ENCODE results near the gene TLR4. TPM values are rescaled to one million over a fixed set of nuclear protein-coding genes. Genes with fewer than 3 reads are reported as not detected.

Gene TLR4
- polyA plus RNA-seq, 1 donor from 2014 or later: 2.2 TPM

DNA sequence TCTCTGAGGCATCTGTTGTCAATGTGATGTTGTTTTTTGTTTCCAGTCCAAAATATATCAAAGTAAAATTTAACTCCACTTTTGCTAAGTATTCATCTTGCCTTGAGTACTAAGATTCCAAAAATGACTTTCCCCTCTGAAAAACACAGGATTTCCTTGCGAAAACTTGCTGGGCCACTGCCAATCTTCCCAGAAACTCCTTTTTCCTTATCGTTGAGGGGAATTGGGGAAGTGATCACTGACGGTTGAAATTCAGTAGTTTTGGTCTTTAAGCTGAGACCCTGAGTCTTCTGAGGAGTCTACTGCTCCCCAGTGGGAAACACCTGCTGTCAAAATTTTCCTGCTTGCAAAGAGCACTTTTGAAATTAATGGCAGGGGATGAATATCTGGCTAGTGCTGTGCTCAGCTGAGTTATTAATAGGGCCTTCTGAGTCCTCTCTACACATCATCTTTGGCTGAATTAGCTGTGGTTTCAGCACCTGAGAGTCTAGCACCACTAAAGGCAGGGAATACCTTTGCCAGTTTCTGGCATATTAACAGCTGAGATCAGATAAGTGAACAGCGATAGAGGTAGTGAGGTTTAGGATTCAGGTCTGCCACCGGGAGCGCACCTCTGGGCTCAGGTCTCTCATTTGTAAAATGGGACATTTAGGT is 18.0 kb downstream of the TLR4 start:
- peaks cover 12% of the 10 kb centered on the region for H3K27me3 Mint-ChIP-seq
- H3K9me3 Mint-ChIP-seq: no peaks in the 10 kb centered on the region
- H3K36me3 Mint-ChIP-seq: no peaks in the 10 kb centered on the region
- no peak overlapping the region for H3K4me3 Mint-ChIP-seq
- no peak overlapping the region for H3K27ac Mint-ChIP-seq
- peaks cover 23 to 27% (median 26%) of the 10 kb centered on the region in 3 donors for H3K4me1 Mint-ChIP-seq

DNA sequence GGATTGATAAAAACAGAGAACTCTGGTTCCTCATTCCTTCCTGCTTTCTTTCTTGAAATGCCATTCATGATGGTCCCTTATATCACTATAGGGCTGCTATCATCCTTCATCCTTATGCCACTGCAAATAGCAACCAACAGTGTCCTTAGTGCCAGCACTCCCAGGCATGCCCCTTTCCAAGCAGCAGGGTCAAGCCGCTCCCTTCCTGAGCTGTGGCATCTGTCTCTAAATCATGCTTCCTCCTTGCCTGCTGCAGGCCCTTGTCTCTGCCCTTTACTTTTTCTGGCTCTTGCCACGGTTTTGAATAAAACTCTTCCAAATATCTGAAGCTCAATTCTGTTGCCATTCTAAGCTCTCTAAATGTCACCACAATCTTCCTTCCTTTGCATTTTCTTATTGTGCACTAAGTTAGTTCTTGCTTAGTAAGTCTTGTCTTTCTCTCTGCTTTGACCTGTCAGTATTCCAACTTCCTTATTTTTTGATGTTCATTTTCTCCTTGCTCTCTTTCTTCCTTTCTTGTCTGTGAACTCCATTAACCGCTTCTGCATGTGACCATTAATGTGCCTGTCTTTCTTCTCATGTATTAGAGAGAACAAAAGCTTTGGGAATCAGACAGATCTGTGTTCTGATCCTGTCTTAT is 19.9 kb downstream of the TLR4 start:
- peak overlapping the region in 1 of 4 donors; percentile 13 for H3K4me3 Mint-ChIP-seq
- H3K36me3 Mint-ChIP-seq: no peaks in the 10 kb centered on the region

DNA sequence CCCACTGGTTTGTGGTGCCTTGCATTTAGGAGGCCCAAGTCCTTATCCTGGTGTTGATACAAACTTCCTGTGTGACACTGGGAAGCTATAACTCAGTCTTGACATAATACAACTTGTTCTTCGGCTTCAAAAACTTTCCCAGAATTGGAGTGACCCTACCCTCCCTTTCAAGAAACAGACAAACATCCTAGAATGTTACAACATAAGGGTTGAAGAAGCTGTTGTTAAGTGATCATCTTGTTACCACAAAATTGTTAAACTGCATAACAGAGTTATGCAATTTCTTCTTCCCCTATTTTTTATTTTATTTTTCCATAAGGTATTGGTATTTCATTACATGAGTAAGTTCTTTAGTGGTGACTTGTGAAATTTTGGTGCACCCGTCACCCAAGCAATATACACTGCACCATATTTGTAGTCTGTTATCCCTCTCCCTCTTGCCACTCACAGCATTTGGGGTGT is 21.3 kb downstream of the TLR4 start:
- Mint-ChIP-seq H3K36me3 (no peaks in the 10 kb centered on the region), H3K4me1 (peaks cover 8 to 11% (median 9%) of the 10 kb centered on the region in 3 donors), H3K27ac (no peak overlapping the region), H3K9me3 (no peaks in the 10 kb centered on the region), H3K27me3 (peaks cover 10% of the 10 kb centered on the region), H3K4me3 (no peak overlapping the region)

More for the DNA sequence above, 19.9 kb downstream of the TLR4 start:
- H3K27ac Mint-ChIP-seq: no peak overlapping the region
- no peaks in the 10 kb centered on the region for H3K9me3 Mint-ChIP-seq
- peaks cover 8 to 11% (median 9%) of the 10 kb centered on the region in 3 donors for H3K4me1 Mint-ChIP-seq
- H3K27me3 Mint-ChIP-seq: peaks cover 11% of the 10 kb centered on the region

DNA sequence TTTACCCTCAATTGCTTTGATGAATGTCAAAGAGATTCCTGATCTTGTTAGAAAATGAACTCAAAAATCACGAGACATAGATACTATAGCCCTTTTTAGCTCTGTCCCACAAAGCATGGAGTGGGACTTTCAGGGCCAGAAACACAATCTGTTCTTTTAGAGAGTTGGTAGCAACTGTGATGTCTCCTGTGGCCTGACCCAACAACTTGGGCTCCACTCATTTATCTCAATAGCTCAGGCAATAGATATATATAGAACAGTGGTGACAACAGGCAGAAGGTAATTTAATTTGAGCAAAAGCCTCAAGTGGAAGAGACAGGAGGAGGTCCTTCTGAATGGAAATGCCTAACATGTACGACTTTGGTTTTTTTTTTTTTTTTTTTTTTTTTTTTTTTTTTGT is 25.2 kb downstream of the TLR4 start:
- no peak overlapping the region for H3K4me3 Mint-ChIP-seq
- no peaks in the 10 kb centered on the region for H3K36me3 Mint-ChIP-seq
- H3K4me1 Mint-ChIP-seq: peaks cover 2 to 6% (median 5%) of the 10 kb centered on the region in 3 donors
- no peak overlapping the region for H3K27ac Mint-ChIP-seq
- H3K9me3 Mint-ChIP-seq: no peaks in the 10 kb centered on the region
- H3K27me3 Mint-ChIP-seq: peaks cover 7% of the 10 kb centered on the region

DNA sequence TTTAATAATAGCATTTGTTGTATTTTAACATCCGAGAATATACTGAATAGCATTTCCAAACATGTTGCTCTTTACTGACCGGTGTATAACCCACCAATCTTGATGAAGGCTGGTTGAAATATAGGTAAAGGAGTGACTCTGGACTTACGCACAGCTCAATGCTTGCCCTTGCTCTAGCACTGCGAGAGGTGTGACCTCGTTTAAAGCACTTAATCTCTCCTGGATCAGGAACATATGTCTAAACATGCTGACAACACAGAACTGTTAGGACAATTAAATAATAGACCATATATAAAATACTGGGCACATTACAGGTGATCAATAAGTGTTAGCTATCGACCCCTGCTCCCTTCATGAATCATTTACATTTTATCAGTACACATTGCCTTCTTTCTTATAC is 28.3 kb downstream of the TLR4 start:
- Mint-ChIP-seq H3K4me3 (no peak overlapping the region), H3K27me3 (peaks cover 9% of the 10 kb centered on the region), H3K9me3 (no peaks in the 10 kb centered on the region), H3K4me1 (peaks cover 0 to 3% (median 3%) of the 10 kb centered on the region in 3 donors), H3K36me3 (no peaks in the 10 kb centered on the region), H3K27ac (no peak overlapping the region)

DNA sequence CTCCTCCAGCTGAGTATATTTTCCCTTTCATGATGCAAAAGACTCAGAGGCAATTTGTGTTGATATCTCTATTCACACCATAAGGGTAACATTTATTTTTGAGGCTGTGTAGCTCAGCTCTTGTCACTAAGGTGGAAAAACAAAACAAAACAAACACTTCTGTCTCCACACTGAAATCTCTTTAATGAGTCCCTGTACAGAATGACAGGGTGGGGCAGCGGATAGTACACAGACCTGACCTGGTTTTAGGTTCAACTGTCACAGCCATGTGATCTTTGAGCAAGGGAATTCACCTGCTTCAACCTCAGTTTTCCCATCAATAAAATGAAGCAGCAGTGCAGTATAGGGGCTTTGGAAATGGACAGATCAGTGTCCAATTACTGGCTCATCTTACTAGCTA is 29.3 kb downstream of the TLR4 start:
- Mint-ChIP-seq H3K9me3 (no peaks in the 10 kb centered on the region), H3K27ac (no peak overlapping the region), H3K4me1 (peaks cover 0 to 3% (median 3%) of the 10 kb centered on the region in 3 donors), H3K36me3 (no peaks in the 10 kb centered on the region), H3K4me3 (no peak overlapping the region), H3K27me3 (peaks cover 6% of the 10 kb centered on the region)

DNA sequence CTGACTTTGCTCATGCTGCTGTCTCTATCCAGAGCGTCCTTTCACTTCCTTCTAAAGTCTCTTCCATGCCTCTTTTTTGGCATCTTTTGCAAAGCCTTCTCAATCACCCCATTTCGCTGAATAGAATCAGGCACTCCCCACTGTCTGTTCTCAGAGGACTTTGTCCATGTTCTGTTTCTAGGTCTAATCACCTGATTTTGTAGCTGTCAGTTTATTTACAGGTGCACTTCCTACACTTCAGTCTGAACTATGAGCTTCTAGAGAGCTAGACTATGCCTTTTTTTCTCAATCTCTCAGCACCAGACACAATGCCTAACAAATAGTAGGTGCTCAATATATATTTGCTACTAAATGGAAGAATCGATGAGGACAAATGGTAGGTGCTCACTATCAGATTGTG is 29.9 kb downstream of the TLR4 start:
- Mint-ChIP-seq H3K4me3 (no peak overlapping the region), H3K9me3 (no peaks in the 10 kb centered on the region), H3K4me1 (peaks cover 0 to 3% (median 3%) of the 10 kb centered on the region in 3 donors), H3K27ac (no peak overlapping the region), H3K36me3 (no peaks in the 10 kb centered on the region), H3K27me3 (peaks cover 6% of the 10 kb centered on the region)

DNA sequence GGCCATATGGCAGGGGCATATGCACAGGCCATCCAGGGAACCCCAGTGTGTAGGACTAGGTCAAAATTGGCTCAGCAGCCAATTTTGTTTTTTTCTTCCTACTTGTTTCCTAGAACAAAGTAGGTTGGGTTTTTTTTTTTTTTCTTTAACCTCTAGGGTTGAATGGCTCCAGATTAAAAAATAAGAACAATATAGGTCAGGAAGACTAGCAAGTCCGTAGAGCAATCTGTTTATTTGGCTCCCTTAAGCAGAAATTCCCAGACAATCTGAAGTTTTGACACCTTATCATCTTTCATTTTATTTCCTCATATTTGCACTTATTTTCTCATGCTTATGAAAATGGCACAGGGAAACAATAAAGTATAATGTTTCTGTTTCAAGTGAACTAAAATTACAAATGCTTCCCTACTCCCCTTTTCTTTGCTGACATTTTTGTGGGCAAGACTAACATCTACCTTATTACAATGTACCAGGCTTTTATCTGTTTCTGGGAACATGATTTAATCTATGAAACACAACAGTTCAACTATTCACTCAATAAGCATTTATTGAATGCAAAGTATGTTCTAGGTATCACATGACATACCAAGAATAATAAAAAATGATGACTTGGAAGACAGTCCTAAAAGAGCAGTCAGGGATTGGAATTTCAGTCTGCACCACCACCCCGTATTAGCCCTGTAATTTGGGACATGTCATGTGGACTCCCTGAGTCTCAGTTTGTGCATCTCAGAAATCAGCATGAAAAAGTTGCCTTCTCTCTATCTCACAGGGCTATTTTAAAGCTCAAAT is 30.5 kb downstream of the TLR4 start:
- Mint-ChIP-seq H3K27me3 (peaks cover 6% of the 10 kb centered on the region), H3K36me3 (no peaks in the 10 kb centered on the region), H3K27ac (no peak overlapping the region), H3K4me3 (no peak overlapping the region), H3K4me1 (peaks cover 0 to 3% (median 3%) of the 10 kb centered on the region in 3 donors), H3K9me3 (no peaks in the 10 kb centered on the region)

DNA sequence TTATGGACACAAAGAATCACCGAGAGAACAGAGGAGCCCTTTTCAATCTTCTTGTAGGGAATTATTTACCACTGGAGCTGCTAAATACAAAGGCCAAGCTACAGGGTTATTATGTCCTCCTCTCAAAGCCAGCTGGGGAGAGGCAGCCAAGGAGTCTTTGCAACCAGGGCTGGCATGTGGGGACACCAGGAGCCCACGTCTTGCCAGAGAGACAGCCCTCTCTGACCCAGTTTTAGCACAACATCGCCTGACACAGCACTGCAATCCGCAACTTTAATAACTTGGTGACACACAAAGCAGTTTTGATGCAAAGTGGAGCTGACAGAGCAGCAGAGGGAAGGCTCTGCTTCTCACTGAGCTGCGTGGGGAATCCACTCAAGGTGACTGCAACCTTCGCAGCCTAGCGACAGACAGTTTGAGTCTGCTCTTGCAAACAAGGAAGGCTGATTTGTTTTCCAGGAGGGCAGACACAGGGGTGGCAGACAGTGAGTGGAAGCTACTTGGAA is 33.6 kb downstream of the TLR4 start:
- Mint-ChIP-seq H3K27ac (no peak overlapping the region), H3K36me3 (no peaks in the 10 kb centered on the region), H3K4me1 (peaks cover 0 to 3% (median 3%) of the 10 kb centered on the region in 3 donors), H3K9me3 (no peaks in the 10 kb centered on the region), H3K27me3 (peaks cover 14% of the 10 kb centered on the region), H3K4me3 (no peak overlapping the region)

DNA sequence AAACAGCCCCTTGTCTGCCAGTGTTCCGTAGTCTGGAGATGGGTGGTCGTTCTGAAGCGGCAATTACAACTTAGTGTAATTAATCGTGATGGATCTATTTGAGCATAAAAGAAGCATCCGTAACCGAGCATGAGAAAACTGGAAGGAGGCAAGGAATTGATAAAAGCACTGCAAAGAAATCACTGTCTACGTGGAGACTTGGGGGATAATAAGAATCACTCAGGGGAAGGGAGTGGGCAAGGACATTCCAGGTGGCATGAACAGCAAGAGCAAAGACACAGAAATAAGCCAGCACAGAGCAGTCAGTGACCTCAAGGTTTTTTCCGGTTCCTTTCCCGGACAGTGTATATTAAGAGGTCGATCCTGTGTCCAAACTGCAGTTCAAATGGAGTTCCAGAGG is 35.0 kb downstream of the TLR4 start:
- no peak overlapping the region for H3K4me3 Mint-ChIP-seq
- H3K36me3 Mint-ChIP-seq: no peaks in the 10 kb centered on the region
- no peaks in the 10 kb centered on the region for H3K9me3 Mint-ChIP-seq
- H3K4me1 Mint-ChIP-seq: peaks cover 0 to 2% (median under 1%) of the 10 kb centered on the region in 3 donors
- no peak overlapping the region for H3K27ac Mint-ChIP-seq
- peaks cover 19% of the 10 kb centered on the region for H3K27me3 Mint-ChIP-seq

DNA sequence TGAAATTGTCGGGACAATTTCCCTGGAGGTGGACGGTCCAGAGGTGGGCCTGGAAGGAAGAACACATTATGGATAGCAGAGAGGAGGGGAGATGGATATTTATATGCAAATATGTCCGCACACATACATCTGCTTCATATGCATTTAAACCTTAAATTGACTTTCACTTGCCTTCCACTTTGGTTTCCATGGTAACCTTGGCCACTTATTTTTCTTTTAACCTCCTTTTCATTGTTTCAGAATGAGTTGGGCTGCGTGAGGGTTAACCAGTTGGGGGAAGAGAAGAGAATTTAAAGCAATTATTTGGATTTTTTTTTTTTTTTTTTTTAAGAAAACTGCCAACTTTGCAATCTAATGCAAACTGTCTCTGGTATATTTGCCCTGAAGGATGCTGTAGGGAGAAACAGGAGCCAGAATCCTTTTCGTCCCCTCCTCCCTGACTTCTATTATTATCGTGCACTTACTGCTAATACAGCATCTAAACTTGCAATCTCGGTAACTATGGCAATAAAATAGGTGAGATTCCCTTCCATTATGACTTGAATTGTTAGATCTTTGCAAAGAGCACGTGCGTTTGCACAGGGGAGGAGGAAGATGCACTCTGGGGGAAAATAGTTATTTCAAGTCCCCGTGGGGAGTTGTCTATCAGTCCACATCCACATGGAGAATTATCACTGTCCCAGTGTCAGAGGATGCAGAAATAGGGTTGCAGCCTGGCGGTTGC is 35.6 kb downstream of the TLR4 start:
- H3K36me3 Mint-ChIP-seq: no peaks in the 10 kb centered on the region
- peaks cover 0 to 7% (median 5%) of the 10 kb centered on the region in 3 donors for H3K4me1 Mint-ChIP-seq
- H3K9me3 Mint-ChIP-seq: no peaks in the 10 kb centered on the region
- H3K27me3 Mint-ChIP-seq: peaks cover 21% of the 10 kb centered on the region
- H3K4me3 Mint-ChIP-seq: no peak overlapping the region
- no peak overlapping the region for H3K27ac Mint-ChIP-seq

DNA sequence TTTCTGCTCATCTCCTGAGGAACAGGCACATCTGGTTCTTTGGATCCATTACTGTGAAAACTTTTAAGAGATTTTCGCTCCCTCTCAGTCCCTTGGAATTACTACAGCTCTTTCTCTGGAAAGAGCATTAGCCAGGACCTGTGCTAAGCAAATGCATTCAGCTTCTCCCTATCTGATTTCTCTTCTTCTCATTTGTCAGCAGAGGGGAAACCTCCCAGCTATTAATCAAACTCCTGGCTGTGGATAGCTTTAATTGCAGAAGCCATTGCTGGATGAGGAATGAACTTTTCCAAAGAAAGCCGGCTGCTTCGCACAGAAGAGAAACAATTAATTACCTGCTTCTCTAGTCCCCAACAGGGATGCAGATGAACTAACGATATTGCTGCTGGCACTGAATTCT is 37.9 kb downstream of the TLR4 start:
- Mint-ChIP-seq H3K4me1 (peaks cover 0 to 11% (median 7%) of the 10 kb centered on the region in 3 donors), H3K4me3 (no peak overlapping the region), H3K27me3 (peaks cover 38% of the 10 kb centered on the region), H3K27ac (no peak overlapping the region), H3K36me3 (no peaks in the 10 kb centered on the region), H3K9me3 (no peaks in the 10 kb centered on the region)

DNA sequence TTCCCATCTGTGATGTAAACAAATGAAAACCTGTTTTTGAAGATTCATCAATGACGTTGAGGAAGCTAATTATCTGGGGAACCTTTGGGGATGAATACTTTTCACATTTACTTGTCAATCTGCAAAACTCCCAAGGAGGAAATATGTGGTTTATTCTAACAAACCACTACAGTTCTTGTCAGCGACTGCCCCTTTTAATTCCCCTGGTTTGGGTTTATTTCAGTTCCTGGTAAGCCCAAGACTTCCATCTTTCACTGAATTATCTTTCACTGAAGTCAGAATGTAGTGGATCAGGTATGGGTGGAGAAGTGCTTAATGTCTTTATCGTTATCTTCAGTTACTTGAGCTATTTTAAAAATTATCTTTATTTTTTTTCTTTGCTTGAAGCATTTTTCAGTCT is 40.2 kb downstream of the TLR4 start:
- H3K27me3 Mint-ChIP-seq: peaks cover 45% of the 10 kb centered on the region
- peaks cover 0 to 11% (median 7%) of the 10 kb centered on the region in 3 donors for H3K4me1 Mint-ChIP-seq
- no peaks in the 10 kb centered on the region for H3K36me3 Mint-ChIP-seq
- no peaks in the 10 kb centered on the region for H3K9me3 Mint-ChIP-seq
- no peak overlapping the region for H3K27ac Mint-ChIP-seq
- peak overlapping the region in 1 of 4 donors; percentile 36 for H3K4me3 Mint-ChIP-seq

DNA sequence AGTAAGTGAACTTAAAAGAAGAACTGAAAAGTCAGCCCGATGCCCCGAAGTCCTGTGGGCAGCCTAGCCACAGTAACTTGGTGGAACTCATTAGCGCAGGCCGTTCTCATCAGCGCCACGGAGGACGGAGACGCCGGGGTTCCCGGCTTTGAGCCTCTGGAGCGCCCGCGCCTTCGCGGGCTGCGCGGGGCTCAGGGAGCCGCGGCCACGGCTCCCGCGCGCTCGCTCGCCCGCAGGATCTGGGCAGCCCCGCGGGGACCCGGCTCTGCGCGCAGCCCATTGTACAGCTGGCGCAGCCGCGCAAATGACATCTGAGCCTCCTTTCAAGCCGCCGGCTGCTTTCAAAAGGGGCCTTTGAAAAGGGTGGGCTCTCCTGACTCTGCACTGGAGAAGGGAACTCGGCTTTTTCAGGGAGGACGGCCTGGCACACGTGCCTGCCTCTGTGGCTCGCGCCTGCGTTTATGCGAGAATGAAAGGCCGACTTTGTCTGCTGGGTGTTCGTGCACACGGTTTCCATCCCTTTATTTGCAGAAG is 40.7 kb downstream of the TLR4 start:
- peaks cover 45% of the 10 kb centered on the region for H3K27me3 Mint-ChIP-seq
- H3K27ac Mint-ChIP-seq: no peak overlapping the region
- peaks cover 0 to 12% (median 7%) of the 10 kb centered on the region in 3 donors for H3K4me1 Mint-ChIP-seq
- peak overlapping the region in 2 of 4 donors; percentile 36 to 55 for H3K4me3 Mint-ChIP-seq
- H3K9me3 Mint-ChIP-seq: no peaks in the 10 kb centered on the region
- H3K36me3 Mint-ChIP-seq: no peaks in the 10 kb centered on the region
